NCI-H460 (cell line): ENCODE measurements around the gene PRKN. TPM values are rescaled to one million over a fixed set of nuclear protein-coding genes. Genes with fewer than 3 reads are reported as not detected.
A peak's percentile ranks its signal among the peaks of the same experiment; 100 is the strongest.

Source experiments
- DNase-seq: peaks from one replicate; pipeline ENCODE4 v3.0.0-alpha.2; 2016; ENCODE audit warnings: low read depth; ENCODE audit errors: extremely low read depth
- total RNA-seq: library from RNA; depleted of rRNA; stranded (reverse); fragments of >200 nt; shearing (Covaris generic); gene quantifications from 2 replicates; pipeline ENCODE4 v1.2.3, GENCODE V29; 2014

PRKN gene
- total RNA-seq, 1 experiment from 2014 or later: 20.4 TPM

- DNase-seq: no peak
Measured at GRCh38 chr6:161949531-161949930, 778.0 kb downstream of the PRKN start.

- no peak for DNase-seq
Measured at GRCh38 chr6:161948462-161948861, 779.1 kb downstream of the PRKN start.

DNA sequence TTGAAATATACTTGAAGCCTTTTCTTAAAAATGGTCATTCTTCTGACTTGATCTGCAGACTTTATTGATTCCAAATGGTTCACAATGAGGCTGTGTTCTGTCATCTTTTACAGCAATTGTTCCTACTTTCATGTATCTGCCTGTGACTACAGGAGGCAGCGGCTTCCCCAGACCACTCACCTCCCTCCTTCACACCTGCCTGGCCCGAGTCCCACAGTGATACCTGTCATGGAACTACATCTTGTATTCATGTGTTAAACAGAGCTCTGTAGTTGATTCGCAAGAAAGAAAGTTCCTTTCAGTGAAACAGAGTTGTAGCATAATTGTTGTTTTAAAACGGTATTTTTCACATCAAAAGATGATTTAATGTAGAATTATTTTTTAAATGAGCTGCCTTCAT is 780.2 kb downstream of the PRKN start:
- DNase-seq: no peak

DNA sequence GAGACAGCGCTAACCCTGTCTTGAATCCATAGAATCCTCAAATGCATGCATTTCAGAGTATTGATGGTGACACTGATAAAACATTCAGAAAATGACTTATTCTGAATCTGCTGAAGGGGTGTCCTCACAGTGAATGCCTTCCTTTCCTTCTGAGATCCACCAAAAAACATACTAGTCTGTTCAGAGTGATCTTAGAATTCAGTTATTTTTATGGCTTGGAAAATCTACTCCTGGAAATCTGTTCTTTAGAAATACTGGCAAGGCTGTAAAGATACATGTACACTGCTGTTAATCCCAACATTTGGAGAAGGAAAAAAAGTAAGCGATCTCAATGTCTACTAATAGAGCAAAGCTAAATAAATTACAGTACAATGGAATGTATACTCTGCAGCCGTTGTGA is 781.1 kb downstream of the PRKN start:
- DNase-seq: no peak

DNA sequence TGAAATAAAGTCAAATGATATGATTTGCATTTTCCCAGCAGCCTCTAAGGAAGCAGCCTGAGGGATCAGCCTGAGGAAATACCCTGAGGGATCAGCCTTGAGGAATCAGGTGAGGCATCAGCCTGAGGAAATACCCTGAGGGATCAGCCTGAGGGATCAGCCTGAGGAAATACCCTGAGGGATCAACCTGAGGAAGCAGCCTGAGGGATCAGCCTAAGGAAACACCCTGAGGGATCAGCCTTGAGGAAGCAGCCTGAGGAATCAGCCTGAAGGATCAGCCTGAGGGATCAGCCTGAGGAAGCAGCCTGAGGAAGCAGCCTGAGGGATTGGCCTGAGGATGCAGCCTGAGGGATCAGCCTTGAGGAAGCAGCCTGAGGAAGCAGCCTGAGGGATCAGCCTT is 784.0 kb downstream of the PRKN start:
- DNase-seq: no peak

- no peak for DNase-seq
Measured at GRCh38 chr6:161941565-161941964, 786.0 kb downstream of the PRKN start.

DNA sequence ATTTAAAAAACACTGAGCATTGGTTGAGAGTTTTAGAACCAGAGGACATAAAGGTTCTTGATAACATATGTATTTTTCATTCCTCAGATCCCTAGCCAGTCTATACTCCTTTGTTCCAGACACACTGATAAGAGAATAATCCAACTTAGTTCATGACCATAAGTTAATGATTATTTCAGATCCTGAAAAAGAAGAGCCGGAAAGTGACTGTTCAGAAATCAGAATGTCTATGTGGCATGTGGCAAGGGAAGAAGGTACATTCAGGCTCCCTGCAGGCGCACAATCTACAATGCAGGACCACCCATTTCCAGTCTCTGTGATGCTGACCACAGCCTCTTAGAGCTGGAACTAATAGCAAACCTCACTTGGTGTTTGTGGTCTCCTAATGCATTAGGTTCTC is 787.0 kb downstream of the PRKN start:
- DNase-seq: no peak

DNA sequence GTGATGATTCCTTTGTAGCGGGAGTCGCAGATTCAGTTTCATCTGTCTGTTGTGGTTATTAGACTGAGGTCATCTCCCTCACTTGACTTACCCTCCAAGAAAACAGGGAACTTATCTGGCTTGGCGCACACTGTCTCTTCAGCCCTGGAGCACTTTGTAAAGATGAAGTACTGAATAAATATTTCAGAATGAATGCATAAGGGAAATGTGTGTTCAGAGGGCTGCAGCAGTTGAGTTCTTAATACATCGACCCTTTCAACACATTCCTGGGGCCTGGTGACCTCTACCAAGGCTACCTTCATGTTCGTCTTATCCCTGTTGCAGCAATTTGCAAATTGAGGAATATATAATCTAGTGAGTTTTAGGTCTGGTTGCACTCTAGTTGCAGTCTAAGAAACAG is 801.2 kb downstream of the PRKN start:
- no peak for DNase-seq

DNA sequence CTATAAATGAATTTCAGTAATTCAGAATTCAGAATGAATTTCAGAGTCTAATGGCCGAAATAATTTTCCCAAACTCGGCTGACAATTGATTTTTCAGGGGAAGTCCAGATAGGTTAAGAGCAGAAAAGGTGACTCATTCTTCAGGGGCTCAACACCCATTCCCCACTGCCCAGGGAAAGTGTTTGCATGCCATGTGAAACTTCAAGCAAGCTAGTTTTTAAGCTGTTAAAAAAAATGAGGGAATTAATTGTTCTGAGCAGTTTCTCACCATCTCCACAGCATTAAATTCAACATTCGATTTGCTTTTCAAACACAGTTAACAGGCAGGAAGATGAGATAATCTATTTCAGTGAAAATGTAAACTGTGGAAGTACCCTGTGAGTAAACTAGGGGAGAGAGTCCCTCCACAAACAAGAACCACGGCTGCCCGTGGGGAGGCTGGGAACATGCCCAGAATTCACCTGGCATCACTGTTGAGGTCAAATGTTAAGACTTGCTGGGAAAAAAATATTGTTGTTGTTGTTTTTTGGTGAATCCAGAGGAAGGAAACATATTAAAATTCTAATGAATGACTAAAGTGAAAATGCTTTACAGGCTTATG is 803.0 kb downstream of the PRKN start:
- DNase-seq: no peak

DNA sequence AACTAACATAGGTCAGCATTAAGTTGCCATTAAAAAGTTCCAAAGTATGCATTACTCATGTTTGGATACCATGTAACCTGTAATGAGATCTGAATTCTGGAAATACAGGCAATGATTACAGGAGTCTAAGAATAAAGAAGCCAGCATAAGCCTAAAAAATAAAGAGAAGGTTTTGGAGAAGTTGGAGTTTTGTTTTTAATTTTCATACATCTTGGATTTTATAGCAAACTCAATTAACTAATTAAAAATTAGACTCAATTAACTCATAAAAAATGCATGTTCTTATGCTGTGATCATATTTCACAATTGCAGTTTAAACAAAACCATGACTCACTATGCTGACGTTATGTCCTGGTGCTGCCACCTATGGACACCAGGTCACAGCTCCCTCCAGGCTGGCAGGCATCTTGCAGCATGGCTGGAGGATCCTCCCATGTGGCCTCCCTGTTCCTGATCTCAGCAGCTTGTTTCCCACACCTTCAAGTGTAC is 804.9 kb downstream of the PRKN start:
- peak; percentile 88 for DNase-seq

- DNase-seq: peak; percentile 86
Measured at GRCh38 chr6:161921602-161922395, 805.8 kb downstream of the PRKN start.

DNA sequence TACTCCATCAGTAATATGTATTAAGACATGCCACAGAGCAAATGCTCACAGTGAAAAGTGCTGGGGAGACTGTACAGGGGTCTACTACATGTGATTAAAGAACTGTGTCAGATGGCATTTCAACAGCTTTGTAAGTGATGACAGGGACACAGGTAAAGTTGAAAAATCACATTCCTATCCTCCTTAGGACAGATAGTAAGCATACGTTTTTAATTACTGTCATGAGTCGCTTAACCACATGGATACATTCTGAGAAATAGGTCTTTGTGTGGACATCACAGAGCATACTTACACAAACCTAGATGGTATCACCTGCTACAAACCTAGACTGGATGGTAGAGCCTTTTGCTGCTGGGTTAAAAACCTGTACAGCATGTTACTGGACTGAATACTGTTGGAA is 807.9 kb downstream of the PRKN start:
- no peak for DNase-seq

GRCh38 chr6:161918628-161919205 is 808.8 kb downstream of the PRKN start:
- peak; percentile 75 for DNase-seq

- DNase-seq: peak; percentile 96
Measured at GRCh38 chr6:161918109-161918531, 809.4 kb downstream of the PRKN start.

DNA sequence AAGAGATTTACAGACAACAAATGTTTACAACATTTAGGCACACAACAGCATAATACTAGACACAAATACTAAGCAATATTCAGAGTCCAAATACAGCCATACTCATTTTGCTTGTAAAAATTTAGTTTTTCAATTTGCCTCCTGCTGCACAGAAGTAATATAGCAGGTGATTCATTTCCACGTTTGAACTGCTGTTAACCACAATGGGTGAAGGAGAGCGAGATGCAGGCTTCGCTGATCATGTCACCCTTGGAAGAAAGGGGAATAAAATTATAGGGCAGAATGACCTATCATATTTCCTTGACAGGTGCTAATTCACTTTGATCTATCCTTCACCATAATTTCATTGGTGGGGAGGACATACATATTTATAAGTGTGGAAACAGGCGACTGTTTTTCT is 809.9 kb downstream of the PRKN start:
- DNase-seq: peak; percentile 71

- DNase-seq: no peak
Measured at GRCh38 chr6:161915456-161915964, 812.1 kb downstream of the PRKN start.

DNA sequence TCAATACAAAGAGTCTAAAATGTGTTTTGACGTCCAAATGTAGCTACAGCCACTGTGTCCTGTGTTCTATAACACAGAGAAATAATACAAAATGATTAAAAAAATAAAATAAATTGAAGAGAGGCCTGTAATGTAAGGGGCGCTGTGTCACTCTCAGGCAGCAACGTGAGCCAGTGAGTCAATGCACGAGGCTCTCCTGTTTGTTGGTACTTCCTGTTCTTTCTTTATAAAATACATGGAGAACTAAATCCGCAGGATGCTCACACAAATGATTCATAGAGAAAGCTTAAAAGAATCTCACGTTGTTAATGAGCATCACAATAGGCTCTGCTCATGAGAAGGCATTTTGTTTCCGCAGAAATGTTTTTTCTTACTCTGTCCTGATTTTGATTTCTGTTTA is 818.7 kb downstream of the PRKN start:
- no peak for DNase-seq

GRCh38 chr6:161906571-161906970 is 821.0 kb downstream of the PRKN start:
- no peak for DNase-seq

DNA sequence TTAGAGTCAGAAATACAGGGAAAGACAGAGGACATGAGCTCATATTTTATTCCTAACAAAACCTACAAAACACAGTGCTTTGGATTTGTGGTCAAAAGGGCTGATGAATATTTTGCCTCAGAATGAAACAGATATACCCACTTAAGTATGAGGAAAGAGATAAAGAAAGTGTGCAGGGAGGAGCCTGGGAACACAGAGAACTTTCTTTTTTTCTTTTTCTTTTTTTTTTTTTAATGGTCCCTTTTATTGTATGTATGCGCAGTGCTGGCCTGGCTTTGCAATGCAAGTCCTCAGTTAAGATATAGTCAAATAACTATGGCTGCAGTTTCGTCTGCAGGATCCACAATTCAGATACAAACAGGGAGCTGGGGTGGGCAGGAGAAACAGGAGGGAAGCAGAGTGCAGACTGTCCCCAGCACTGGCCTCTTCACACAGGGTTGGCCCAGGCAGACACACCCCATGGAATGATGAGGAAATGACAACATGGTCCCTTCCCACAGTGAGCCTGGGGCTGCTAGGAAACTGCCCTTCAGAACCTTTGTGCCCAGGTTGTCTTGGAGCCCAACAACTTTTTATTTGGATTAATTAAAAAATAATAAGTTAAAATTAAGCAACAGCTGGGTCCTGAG is 823.9 kb downstream of the PRKN start:
- no peak for DNase-seq

GRCh38 chr6:161901740-161902426 is 825.7 kb downstream of the PRKN start:
- no peak for DNase-seq

GRCh38 chr6:161894436-161894835 is 833.1 kb downstream of the PRKN start:
- DNase-seq: no peak
